Measurements from ENCODE around the gene FAM171A1.

The FAM171A1 gene

DNA sequence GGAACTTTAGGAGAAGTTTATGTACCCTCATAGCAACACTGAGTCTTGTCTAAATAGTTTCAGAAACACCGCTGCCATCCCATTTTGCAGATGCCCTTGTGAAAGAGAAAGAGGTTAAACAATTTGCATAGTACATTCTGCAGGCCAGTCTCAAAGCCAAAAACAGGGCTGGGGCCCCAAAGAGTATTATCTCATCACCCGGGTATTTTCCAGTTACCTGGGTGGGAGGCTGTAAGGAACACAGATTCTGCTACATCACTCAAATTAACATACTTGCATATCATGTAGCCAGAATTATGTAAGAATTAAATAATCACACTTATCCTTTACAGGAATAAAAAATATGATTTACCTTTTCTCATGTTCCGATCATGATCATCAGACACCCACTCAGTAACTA, 3.1 kb upstream of the FAM171A1 start:
- no peak for DNase-seq

DNA sequence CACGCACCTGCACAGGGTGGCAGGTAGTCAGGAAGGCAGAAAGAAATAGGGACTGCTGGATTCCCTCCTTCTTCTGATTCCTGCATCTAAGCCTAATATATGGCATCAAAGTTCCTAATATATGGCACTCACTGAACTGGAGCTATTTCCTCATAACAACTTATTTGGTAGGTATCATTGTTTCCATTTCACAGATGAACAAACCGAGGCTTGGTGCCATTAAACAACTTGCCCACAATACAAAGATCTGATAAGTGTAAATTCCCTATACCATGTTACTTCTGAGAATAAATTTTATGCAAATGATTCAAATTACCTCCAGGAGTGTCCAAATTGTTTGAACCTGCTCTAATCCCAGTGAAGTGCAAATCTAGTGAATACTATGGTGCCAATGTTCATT, 2.1 kb upstream of the FAM171A1 start:
- DNase-seq = no peak

DNA sequence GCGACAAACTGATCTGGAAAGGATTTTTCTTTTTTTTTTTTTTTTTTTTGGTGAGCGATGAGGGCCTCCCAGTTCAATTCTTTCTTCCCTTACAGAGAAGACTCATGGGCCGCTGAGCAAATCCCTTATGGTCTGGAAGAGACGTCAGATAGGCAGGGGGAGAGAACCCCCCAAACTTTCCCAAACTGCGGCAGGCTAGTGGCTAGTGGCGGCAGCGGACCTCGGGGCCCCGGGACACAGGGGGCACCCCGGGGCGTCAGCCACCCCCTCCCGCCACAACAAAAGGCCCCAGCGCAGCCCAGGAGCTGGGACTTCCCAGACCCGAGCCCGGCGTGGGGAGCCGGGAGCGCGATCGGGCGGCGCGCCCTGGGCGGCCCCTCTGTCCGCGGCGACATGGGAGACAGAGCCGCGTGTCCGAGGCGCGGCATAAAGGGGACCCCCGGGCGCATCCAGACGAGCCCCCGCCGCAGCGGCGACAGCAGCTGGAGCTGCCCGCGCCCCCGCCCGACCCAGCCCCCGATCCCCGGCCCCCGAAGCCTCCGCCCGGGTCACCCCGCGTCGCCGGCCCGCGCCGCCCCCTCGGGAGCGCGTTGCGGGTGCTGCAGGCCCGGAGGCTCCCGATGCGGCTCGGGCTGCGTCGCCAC, 755 bp downstream of the FAM171A1 start:
- DNase-seq = peak in 10 of 56 donors; percentile 15 to 55 (median 35)

DNA sequence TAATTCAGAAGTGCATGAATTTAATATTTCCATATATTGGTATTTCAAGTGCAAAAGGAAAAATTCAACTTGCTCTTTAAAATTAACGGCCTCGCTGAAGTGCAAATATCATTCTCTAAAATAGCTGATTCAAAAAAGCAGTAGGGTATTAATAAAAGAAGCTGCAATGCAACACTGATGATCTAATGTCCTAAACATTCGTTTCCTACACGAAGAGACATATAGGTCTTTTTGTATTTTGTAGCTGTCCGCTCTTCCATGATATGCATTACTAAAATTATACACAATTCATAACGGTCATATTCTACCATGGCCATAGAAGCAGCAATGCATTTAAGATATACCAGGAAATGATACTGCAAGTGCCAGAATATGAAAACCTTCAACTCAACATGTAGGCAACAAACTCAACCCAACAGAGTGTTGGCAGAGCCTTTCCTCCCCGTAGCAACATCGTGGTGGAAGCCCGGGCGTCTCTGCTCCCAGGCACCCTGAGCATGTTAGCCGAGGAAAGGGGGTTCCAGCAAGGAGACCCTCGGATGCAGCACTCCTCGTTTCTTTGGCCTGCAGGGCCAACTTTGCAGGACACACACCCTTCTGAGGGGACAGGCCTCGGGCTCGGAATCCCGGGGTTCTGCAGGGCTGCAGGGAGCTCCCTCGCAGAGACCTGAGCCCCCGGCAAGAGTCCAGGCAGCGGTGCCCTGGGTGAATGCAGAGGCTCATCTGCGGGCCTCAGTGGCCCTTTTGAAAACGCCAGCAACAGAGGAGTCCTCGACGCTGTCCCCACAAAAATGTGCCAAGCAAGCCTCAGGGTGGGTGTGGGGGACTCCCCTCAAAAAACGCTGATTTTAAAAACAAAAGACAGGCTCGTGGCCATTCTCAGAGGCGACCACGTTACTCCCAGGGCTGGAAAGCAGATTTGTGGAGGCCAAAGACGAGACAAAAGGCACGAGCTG, 1.6 kb downstream of the FAM171A1 start:
- DNase-seq = peak in 20 of 56 donors; percentile 11 to 57 (median 34)

DNA sequence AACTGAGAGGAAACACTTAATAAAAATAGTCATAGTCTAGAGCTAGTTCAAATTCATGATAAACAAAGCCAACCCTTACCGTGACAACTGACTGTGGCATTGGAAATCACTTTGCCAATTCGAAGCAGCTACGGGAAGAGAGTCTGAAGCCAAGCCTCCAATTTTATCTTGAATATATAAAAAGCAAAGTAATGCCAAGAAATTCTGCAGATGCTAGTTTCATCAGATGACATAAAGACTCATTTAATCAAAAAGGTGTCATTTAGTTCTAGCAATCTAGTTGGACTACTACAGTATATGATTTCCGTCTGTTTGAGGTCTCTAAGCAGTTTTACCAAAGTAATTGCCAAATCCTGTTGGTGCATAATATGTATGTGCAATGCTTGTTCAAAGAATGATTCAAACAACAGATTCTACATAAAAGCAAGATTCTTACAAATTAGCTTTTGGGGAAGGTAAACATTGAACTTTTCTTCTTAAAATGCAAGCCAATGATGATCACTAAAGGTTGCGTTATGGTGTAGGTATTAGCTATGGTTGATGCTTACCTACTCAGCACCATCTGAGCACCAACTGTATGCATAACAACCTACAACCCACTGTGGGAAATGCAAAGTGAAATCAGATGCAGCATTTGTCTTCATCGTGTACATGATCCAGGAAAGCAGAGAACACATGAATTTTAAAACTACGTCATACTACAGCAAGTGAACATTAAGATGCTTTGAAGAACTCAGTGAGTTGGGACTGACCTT, 2.8 kb downstream of the FAM171A1 start:
- DNase-seq = no peak

GRCh38 chr10:15367296-15368085, 3.6 kb downstream of the FAM171A1 start:
- DNase-seq = no peak

DNA sequence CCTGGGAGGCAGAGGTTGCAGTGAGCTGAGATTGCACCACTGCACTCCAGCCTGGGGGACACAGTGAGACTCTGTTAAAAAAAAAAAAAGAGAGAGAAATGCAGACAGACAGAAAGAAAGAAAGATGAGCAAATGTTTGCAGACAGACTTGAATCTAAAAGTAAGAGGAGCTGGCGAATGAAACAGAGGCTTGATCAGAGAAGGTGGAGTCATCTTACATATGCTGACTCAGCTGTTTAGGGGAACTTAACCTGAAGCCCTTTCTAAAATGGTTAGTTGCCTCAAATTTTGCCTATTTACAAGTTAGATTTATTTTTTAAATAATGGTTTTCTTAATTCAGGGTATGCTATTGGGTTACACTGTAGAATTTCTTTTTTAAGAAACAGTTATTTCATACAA, 5.4 kb downstream of the FAM171A1 start:
- DNase-seq = no peak

DNA sequence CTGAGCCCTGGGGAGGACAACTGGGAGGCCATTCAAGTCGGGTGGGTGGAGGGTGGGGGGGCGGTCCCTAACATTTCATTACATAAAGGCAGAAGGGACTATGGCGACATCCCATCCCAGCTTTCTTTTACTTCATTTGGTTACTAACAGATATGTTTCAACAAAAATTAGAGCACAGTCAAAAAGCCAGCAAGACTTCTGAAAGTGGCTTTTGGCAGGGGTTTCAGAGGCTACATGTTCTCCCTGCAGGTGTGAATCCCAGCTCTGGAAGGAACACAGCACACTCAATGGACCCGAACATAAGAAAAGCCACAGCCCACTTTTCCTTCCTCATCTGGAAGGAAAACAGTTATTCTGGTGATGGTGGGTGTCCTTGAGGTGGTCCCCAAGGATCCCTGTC, 7.1 kb downstream of the FAM171A1 start:
- no peak for DNase-seq

DNA sequence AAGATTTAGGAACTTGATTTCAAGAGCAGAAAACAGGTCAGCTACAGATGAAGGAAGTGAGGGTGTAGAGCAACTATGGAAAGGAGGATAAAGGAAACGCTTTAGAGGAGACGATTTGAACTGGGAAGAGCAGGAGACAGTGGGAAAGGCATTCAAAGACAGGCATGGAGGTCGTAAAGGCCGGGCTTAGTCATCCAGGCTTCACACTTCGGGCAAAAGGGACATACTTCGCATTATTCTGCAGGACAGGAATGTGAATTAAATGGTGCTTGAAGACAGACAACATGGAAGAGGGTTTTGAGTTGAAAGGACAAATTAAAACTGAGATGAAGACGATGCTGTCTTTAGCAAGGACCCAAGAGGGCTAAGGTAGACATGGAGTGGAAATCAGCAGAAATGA, 8.1 kb downstream of the FAM171A1 start:
- DNase-seq = no peak

- DNase-seq = no peak
Observed at GRCh38 chr10:15361131-15361530, 10.0 kb downstream of the FAM171A1 start.

- DNase-seq = no peak
Observed at GRCh38 chr10:15360566-15360965, 10.5 kb downstream of the FAM171A1 start.

- DNase-seq = no peak
Observed at GRCh38 chr10:15353471-15354017, 17.5 kb downstream of the FAM171A1 start.

- peak in 1 of 56 donors; percentile 4 for DNase-seq
Observed at GRCh38 chr10:15352836-15353235, 18.3 kb downstream of the FAM171A1 start.

DNA sequence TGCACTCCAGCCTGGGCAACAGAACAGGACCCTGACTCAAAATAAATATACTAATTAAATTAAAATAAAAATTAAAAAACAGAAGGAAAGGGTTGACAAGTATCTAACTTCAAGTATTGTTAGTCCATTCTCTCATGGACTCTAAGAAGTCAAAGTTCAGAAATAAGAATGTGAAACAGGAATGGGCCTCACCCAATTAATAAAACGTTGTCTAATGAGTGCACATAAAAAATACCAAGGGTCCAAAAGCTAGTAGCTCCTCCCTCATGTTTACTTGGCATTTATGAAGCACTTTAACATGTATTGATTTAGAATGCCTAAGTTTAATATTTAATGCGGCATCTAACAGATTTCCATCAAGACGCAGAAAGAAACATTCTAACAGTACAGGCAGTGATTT, 18.9 kb downstream of the FAM171A1 start:
- no peak for DNase-seq

GRCh38 chr10:15351099-15351820, 19.8 kb downstream of the FAM171A1 start:
- no peak for DNase-seq

DNA sequence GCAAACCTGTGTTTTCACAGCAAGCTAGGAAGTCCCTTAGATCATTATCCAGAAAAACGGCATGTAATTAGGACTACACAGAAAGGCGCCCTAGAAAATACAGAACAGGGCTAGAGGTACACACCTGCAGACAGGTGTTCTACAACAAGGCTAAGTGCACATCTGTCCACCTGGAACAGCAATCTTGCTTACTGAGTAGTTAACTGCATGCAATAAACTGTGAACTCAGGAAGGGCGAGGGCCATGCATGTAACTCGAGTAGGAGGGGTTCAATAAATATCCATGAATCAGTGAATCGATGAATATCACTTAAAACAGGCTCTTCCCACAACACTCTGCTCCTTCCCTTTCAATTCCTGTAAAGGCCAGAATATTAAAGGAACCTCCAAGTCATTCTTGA, 22.0 kb downstream of the FAM171A1 start:
- no peak for DNase-seq

GRCh38 chr10:15348579-15348978, 22.5 kb downstream of the FAM171A1 start:
- DNase-seq = peak in 3 of 56 donors; percentile 12 to 28 (median 26)

DNA sequence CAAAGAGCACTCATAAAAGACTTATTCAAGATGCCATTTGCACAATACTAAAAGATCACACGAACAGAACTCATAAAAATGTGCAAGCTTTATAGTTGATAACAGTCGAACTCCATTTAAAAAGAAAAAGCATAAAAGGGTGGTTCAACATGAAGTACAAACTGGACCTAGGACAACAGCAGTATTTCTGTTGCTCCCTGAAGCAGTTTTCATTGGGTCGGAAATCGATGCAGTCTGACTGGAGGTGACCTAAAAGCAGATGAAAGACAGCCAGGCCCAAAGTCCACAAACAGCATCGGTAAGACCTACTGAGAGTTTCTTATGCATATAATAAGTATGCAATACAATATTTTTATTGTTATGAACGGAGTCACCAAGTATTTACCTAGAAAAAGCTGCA, 23.9 kb downstream of the FAM171A1 start:
- no peak for DNase-seq

DNA sequence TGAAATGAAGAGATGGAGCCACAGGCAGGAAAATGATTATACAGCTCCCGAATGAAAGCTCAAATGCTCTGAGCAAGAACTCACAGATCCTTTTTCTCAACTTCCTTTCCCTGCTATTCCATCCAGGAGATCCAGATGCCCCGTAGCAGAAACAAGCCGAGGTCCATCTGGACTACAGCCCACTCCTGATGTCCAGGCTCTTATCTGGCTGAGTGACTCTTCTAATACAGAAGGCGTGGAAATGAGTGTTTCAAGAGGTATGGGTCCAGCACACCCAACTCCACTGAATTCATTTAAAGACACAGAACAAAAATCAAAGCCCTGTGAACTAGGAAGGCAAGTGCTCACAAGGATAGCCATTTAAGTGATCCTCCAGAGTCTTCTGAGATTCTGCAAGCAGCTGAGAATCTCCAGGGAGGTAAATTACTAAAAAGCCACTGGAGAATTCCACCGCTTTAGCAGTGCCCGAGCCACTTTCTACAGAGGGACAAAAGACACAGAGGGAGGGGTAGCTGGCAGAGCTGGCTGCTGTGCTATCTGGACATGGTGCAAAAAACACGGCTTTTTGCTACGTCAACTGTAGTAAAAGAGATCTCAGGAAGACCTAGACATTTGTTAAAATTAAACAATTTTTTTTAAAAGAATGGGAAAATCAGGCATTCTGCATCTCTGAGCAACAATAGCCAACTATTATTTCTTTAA, 24.5 kb downstream of the FAM171A1 start:
- DNase-seq = peak in 13 of 56 donors; percentile 10 to 59 (median 28)
